HG03571 (cell line): ENCODE measurements around the gene ZBTB17.
A peak's percentile ranks its signal among the peaks of the same experiment; 100 is the strongest.
"Not testable (repeated sequence)": the region's sequence is repeated elsewhere in the genome, so short reads cannot be mapped to it uniquely, and the experiment has no call there.

Source experiments
- ATAC-seq: cut with Tn5 transposase; IDR thresholded peaks from one replicate; pipeline ENCODE4 v1.9.1; 2021; ENCODE audit not compliant: unreplicated experiment

ZBTB17 gene

DNA sequence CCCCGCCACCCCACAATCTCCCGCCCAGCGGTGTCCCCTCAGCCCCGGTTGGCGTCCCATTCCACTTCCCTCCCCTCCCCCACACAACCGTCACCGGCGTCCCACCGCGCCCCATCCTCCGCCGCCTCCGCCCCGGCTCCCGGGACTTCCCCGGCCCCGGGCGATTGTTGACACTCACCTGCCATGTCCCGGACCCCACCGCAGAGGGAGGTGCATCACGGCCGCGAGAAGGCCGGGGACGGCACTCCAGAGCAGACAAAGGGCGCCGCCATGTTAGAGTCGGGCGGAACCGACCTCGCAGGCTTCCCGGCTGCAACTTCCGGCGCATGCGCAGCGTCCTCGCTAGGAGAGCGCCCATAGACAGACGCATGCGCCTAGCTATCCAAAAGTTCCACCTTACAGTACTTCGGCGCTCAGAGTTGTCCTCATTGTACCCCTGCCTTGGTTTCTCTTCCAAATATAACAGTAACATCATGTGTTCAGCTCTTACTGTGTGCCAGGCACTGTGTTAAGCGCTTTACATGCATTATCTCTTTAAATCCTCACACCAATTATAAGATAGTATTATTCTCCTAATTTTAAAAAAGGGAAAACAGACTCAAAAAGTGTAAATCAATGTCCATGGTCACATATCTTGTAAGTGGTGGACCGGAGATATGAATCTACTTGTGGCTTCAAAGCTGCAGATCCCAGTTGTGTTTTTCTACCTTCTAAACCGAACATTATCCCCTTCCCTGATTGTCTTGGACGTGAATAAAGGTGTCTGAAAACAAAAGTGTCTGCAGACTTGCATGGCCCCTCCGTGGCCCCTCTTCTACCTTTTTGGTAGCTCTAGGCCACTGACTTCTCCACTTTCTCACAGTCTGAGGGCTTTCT, at the start of gene ZBTB17:
TSS of gene ZBTB17 (minus strand) at position 297 of the 876 bp plus-strand sequence. CDS start 27,606 bp downstream, outside the sequence.
- peak; percentile 64 for ATAC-seq

DNA sequence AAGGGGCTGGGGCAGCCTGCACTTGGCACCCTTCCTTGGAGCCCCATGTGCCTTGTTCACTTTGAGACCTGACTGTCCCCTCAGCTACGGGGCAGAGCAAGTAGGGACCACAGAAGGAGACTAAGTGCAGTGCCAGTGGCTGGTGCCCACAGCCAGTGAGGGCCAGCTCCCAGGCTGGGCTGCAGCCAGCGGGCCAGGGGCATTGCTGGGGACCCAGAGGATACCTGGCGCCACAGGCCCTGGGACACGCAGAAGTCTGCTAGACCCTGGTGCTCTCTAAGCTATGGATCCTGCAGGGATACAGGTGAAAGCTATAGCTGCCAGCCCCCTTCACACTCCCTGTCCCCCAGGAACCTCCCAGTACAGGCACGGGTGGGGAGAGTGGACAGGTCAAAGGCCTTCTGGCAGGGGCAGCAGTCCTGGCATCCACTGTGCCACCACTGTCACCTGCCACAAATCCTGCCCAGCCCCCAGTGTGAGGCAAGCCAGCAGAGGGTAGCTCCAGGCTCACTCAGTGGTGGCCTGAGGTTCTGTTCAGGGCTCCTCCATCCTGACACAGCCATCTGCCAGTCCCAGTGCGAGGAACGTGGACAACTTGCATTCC, 47.3 kb upstream of the ZBTB17 start:
- no peak for ATAC-seq

DNA sequence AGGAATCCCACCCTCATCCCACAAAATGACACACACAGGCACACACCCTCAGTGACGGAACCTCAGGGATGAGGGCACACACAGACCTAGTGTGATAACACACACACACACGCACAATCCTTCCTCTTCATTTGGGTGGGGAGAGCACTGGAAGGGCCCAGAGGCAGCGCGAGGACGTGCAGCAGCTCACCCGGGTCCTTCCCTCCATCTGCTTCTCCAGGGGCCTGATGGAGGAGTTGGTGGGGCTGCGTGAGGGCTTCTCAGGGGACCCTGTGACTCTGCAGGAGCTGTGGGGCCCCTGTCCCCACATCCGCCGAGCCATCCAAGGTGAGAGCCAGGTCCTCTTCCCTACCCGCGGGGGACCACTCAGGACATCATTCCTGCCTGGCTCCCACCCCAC, 46.5 kb upstream of the ZBTB17 start:
- ATAC-seq = no peak

DNA sequence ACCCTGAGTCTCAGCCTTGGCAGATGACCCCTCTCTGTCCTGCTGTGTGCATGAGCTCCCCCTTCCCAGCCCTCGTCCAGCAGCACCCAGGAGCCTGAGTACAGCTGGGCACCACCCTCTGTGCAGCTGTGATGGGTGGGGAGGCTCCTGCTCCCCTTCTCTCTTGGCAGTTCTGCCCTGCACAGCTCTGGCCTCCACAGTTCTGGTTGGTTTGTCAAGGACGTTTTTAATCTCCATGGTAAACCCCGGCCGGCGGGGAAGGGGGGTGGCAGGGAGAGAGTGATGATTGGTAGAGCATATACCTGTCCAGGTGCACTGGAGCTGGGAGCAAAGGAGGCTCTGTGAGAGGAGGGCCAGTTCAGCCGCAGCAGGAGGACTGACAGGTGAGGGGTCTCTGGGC, 45.8 kb upstream of the ZBTB17 start, which contains the start of gene CLCNKA:
TSS of gene CLCNKA (plus strand) at position 356 of the 400 bp plus-strand sequence. CDS start 584 bp downstream, outside the sequence.
- no peak for ATAC-seq

DNA sequence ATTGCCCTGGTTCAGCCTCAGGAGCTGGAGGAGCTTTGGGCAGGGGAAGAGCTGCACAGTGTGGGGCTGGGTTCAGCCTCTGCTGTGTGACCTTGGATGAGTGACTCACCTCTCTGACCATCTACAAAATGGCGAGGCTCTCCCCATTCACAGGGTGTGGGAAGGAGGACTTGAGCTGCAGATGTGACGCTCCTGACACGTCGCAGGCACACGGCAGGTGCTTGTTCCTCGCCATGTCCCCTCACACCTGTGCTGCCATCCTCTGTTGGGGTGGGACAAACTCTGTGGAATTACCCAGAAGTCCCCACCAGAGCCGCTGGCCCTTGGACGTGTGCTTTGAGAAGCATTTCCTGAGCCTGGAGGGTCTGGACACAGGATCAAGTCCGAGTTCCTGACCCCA, 45.0 kb upstream of the ZBTB17 start:
- not testable (repeated sequence) for ATAC-seq

DNA sequence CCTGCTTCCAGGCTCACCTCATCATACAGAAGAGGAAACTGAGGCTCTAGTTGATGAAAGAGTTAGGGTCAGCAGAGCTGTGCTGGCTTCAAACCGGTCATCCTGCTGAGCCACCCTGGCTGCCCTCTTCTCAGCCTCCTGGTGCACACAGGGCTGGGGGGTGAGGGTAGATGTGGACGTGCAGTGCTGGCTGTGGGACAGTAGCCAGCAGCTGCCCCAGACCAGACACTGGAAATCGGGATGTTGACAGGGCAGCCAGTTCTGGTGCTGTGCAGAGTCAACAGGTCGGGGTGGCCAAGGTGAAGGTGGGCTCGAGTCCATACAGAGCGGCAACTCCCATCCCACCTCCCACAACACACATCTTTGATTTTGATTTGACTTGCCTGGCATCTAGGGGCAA, 44.4 kb upstream of the ZBTB17 start:
- ATAC-seq = no peak

DNA sequence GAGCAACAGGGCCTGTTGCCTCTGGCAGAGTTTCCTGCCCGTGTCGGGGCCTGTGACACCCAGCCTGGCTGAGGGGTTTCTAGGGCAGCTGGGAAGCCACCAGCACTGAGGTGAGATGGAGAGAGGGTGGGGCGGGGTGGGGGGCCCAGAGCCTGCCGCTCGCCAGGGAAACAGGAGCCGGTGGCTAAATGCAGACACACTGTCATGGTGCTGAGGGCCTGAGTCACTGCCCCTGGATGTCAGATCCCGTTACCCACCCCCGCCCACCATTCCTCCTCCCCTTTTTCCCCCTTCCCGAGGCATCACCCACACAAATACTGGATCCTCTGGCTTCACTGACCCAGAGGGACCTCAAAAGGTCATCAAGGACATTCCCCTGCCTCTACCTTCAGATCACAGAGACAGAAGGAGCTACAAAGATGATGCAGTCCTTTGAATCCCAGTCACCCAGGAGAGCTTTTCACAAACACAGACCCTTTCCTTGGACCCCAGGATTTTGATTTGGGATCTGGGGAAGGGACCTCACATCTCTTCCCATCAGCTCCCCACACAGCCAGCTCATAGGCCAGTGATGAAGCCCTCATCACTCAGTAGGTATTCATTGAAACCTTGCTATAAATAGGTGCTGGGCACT, 43.9 kb upstream of the ZBTB17 start:
- no peak for ATAC-seq

DNA sequence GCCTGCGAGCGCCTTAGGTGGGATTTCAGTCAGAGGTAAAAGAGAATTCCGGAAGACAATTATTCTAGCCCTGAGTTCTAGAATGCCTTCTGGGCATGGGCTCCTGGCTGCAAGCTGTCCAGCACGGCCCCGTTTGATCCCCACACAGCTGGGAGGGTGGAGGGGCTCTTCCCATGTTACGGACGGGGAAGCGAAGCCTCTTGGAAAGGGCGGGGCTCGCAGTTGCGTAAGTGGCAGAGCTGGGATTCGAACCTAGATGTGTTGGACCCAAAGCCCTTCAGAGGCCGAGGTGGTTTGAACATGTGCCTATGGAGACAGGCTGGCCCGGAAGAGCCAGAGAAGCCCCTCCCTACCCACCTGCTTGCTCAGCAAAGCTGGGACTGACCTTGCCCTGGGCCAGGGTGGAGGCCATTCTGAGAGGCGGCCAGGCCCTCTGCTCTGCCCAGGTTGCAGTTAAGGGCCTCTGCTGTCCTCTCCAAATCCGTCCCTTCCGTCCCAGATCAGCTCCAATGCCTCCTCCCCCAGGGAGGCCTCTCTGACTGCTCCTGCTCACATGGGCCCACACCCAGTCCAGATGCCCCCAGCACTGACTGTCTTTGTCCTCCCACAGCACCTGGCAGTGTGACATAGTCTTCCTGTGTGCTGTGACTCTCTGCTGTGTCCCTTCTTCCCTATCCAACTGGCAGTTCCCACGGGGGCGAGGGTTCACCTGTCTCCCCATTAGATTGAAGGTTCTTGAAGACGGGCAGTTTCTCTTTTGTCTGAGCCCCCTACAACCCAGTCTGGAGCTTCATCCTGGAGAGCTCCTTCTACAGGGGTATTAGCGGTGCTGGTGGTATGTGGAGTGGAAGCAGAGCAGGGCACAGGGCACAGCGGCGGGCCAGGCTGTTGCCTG, 43.1 kb upstream of the ZBTB17 start:
- no peak for ATAC-seq

DNA sequence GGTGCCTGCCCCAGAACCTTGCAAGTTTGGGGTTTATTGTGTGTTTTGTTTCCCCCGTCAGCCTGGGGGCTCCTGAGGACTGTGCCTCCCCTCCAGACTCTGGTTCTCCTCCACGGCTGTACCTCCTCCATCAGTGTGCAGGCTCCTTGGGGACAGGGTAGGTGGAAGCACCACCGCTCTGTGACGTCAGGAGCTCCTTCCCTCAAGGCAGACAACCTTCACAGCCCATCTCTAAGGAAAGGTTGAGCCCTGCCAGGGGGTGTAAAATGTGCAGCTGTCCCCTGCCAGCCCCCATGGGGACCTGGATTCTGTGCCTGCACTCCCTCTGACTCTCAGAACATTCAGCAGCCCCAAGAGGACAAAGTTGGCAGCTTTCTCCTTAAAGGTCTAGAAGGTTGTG, 42.4 kb upstream of the ZBTB17 start:
- no peak for ATAC-seq

DNA sequence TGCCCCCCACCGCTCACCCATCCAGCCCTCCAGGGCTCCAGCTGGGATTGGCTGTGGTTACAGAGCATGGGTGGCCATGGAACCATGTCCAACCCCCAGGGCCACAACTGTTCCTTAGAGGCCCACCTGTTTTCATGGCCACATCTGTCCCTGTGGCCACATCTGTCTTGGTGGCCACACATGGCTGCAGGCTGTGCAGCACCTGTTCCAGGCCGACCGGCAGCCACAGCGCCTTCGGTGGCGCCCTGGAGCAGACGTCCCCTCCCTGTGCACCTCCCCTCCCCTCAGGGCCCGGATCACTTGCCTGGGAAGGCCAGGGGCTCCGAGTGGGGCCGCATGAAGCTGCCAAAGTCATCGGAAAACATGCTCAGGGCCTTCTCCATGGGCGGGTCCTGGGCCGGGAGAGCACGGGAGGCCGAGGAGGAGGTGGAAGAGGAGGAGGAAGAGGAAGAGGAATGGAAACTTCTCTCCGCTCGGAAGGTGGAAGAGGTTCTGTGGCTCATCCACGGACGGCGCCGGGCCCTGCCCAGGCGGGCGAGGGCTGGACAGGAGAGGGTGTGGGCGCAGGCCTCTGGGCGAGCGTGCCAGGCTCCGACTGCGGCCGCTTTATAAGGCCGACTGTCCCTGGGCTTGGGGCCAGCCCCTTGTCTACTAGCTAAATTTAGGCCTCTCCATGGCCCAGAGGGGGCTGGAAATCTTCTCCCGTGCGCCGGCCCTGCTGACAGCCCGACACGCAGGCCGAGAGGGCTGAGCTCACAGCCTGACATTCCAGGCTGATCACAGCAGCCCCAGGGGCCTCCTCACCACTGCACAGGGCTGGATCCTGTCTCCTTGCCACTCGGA, 41.8 kb upstream of the ZBTB17 start, which contains the start of gene HSPB7:
TSS of gene HSPB7 (minus strand) at position 583 of the 843 bp plus-strand sequence. CDS start at position 503, 80 bp downstream.
- ATAC-seq = no peak

DNA sequence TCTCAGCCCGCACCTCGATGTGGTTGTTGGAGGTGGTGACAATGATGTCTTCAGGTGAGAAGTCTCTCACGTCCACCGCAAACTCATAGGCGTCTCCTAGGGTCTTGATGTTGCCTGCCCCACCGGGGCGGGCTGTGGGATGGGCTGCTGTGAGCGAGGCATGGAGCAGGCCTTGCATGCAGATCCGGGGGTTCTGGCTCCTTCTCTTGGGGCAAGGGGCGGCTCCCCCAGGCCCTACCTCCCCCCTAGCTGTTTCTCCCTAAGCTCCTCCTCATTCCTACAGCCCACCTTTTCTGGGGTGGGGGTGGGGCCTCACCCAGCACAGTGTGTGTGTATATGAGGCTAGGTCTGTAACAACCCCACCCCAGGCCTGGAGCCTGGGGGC, 41.2 kb upstream of the ZBTB17 start:
- no peak for ATAC-seq

DNA sequence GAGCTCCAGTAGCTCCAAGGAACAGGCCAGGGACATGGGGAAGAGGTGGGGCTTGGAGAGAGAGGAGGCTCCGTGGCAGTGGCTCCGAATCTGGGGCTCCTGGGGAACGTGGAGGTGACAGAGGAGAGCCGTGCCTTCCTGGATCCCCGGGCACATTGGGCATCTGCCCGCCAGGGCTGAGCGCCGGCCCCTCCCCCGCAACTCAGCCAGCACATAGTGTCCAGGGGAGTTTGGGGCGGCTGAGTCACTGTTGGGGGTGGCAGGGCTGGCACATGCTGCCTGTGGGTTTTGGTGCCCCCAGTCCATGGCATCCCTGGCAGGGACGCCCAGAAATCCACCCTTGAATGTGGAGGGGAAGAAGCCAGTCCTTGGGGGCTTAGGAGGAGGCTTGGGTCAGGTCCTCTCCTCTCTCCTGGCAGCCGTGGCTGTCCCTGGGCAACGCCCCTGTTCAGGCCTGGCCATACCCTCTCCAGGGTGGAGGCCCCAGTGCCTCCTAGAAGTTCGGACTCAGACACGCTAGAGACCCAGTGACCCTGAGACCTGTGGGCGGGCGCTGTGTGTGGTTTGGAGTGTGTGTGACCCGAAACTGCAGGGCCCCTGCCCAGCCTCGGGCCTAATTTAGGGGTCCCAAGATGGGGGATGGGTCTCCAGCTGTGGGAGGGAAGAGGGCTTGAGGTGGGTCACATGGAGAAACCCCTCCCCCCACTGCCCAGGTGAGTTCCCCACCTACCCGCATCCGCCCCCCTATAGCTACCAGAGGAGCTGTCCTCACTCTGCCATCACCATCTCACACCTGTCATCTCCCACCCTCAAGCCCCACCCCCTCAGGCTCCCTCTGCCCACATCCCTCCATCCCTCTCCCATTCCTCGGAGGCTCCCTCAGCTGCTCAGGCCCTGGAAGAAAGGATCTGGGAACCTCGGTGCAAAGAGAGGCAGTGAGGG, 40.3 kb upstream of the ZBTB17 start:
- no peak for ATAC-seq

DNA sequence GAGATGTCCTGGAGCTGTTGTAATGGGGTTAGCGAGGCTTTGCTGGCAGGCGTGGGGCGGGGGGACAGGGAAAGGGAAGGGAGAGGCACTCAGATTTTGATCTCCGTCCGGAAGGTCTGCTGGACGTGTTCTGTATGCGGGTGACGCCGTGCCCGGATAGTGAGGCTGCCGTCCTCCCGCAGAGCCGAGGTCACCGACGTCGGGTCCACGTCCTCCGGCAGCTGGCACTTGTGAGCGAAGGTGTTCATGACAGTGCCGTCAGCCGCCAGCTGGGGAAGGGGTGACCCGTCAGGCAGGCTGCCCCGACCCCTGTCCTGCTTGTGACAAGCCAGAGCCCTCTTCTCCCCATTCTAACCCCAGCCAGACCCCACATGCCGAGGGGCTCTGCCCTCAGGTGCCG, 39.6 kb upstream of the ZBTB17 start:
- ATAC-seq = no peak

DNA sequence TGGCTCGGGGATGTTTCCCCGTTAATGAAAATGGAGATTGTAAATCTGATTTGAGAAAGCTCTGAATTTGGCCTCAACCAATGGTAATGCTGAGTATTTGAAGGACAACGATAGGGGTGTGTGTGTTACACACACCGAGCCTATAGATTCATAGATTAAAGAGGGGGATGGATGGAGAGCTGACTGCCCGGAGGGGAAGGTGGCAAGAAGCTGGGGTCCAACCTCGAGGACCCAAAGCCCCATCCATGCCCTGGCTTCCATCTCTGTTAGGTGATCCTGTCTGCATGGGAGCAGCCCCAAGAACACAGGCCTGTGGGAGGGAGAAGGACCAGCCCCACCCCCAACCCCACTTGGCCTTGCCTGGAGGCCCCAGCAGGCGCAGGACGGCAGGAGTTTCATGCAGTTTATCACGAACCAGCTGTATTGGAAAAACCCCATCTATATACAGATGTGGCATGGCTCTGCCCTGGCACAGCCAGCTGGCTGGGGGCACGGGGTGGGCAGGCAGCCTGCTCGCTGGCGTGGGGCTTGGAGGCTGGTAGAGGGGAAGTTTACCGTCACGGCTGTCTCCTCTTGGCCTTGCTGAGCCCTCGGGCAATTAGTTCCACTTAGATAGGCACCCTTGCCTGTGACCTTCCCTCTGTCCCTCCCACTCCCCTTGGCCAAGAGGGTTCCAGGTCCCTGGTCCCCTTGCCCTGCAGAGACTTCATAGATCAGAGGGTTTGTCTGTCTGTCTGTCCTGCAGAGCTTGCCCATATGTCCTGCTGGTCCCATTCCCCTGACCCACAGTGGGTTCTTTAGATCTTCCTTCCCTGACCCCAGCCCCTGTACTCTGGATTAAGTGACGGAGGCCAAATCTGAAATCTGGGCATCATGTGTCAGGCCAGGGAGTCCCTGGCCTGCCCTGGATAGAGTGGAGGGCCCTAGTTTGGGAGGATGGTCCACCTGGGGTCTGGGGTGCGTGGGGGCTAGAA, 38.9 kb upstream of the ZBTB17 start:
- no peak for ATAC-seq

DNA sequence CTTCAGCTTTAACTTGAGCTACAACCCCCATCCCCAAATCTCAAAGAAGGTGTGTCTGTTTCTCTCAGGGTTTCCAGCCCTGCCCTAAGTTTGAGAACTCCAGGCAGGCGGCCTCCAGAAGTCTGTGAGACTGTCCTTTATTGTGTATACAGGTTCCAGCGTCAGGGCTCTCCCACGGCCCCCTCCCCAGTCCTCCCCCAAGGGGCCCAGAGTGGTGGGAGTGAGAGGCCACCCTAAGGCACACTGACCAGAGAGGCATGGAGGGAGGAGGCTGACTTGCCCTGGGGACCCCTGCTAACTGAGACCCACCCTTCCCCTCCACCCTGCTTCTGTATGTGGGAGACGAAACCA, 38.0 kb upstream of the ZBTB17 start:
- no peak for ATAC-seq

DNA sequence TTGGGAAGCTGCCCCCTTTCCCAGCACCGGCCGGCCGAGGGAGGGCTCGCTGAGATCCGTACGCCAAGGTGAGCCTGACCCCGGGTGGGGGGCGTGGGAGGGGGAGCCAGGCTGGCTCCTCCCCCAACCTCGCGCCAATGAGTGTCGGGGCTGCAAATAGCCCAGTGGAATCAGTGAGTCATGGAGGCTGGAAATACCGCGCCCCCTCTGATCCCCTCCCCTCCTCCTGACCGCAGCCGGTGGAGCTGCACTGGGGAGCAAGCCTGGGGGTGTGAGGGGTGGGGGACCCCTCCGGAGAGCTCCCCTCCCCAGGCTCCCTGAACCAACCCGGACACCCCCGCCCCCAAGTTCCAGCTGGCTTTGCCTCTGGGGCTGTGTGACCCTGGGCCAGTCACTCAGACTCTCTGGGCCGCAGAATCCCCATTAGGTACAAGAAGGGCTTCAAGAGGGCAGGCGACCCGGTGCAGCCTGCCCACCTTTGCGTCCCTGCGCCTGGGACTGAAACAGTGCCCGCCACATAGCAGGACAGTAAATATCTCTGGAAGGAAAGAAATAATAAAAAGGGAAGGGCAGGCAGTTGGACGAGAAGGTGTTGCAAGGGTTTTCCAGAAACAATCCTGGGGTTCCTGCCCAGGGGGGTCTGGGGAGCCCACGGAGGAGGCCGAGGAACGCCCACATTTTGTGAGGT, 37.5 kb upstream of the ZBTB17 start:
- no peak for ATAC-seq

DNA sequence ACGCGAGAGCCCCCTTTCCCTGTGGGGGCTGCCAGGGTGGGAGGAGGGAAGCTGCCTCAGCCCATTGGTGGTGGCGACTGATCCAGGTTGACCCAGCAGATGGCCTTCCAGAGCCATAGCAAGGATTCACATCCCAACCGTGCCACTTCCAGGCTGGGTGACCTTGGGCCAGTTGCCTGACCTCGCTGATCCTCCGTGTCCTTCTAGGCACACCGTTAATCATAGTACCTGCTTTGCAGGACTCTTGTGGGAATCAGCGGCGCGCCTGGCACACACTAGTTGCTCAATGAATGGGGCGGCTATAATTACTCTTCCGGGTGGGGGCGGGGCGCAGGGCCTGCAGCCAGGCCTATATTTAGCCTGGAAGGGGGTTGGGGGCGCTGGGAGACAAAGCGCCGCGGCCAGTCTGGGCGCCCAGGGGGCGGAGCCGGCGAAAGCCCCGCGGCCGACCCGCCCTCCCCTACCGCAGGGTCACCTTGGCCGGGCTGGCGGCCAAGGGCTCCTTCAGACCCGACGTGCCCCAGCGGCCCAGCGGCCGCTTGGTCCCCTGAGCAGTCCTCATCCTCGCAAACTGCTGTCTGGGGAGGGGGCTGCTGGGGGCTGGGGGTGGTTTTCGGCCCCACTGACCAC, 36.8 kb upstream of the ZBTB17 start:
- ATAC-seq = no peak
